Measurements from ENCODE around the gene CD2AP. TPM values are rescaled to one million over a fixed set of nuclear protein-coding genes. Genes with fewer than 3 reads are reported as not detected.
A peak's percentile ranks its signal among the peaks of the same experiment; 100 is the strongest.

Gene CD2AP
- total RNA-seq, 2 donors from 2014 or later, result 28.5 to 31.0 TPM

DNA sequence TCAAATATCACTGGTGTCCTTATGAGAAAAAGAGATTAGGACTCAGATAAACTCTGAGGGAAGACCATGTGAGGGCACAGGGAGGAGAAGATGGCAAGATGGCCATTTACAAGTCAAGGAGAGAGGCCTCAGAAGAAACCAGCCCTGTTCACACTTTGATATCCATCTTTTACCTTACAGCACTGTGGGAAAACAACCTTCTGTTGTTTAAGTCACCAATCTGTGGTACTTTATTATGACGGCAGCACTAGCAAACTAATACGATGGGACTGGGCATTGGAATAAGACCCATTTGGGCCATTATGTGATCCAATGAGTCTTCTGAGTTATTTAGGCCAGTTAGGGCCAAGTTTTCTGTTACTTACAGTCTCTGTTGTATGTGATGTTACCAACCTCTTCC is 26.4 kb upstream of the CD2AP start:
- DNase-seq (peak in 1 of 4 donors; percentile 14), ATAC-seq (peak; percentile 68)
- TF ChIP-seq, protein P1, sequence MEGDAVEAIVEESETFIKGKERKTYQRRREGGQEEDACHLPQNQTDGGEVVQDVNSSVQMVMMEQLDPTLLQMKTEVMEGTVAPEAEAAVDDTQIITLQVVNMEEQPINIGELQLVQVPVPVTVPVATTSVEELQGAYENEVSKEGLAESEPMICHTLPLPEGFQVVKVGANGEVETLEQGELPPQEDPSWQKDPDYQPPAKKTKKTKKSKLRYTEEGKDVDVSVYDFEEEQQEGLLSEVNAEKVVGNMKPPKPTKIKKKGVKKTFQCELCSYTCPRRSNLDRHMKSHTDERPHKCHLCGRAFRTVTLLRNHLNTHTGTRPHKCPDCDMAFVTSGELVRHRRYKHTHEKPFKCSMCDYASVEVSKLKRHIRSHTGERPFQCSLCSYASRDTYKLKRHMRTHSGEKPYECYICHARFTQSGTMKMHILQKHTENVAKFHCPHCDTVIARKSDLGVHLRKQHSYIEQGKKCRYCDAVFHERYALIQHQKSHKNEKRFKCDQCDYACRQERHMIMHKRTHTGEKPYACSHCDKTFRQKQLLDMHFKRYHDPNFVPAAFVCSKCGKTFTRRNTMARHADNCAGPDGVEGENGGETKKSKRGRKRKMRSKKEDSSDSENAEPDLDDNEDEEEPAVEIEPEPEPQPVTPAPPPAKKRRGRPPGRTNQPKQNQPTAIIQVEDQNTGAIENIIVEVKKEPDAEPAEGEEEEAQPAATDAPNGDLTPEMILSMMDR (IDR thresholded peaks at IDR 0.05), result no peak
- Histone ChIP-seq H3K27me3 (no peaks in the 10 kb centered on the region), H3K9me3 (no peaks in the 10 kb centered on the region), H3K4me3 (no peak overlapping the region), H3K27ac (peak overlapping the region in 1 of 4 donors; percentile 22), H3K4me1 (peaks cover 24% of the 10 kb centered on the region), H3K36me3 (replicated peaks in 1 of 2; ENCODE audit: insufficient read depth in 1 of 2, low read depth in 2 of 2) (no peaks in the 10 kb centered on the region)
- intact Hi-C loops (cut with DNase I), result no loop called here
- 26 to 45% methylated on average over 2 of the region's 2 CpGs for WGBS, 2 donors

DNA sequence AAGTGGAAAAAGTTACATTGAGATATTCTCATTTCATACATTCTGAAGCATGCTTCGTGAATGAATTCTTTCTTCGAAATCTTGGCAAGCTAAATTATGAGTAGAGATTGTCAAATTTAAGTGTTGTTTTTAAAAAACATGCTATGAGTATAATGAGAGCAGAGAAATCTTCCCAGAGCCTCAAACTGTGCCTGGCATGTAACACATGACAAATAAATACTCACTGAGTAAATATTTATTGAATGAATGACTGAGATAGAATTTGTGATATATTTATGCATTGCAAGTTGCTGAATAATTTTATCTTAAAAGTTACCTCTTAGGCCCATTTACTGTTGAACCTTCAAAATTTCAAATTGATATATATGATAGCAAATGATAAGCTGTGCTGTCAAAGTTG is 24.7 kb upstream of the CD2AP start:
- peaks cover 27% of the 10 kb centered on the region for H3K4me1 ChIP-seq

DNA sequence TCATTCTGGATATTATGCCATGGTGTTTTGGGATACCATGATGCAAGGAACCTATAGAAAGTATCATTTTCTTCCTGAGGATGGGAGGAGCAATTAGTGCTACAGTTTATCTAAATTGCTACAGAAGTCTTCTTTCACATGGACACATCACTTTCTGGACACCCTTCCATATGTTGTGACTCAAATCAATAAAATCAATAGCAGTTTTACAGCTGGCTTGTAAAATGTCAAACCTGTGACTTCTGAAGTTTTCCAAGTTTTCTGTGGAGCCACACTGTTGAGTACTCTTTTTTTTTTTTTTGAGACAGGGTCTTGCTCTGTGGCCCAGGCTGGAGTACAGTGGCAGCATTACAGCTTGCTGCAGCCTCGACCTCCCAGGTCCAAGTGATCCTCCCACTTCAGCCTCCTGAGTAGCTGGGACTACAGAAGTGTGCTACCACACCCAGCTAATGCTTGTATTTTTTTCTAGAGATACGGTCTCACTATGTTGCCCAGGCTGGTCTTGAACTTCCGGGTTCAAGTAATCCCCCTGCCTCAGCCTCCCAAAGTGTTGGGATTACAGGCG is 24.1 kb upstream of the CD2AP start:
- H3K4me3 ChIP-seq, result no peak overlapping the region
- ATAC-seq (no peak), DNase-seq (no peak)
- H3K36me3 ChIP-seq (replicated peaks in 1 of 2; ENCODE audit: insufficient read depth in 1 of 2, low read depth in 2 of 2), result no peaks in the 10 kb centered on the region
- H3K27me3 ChIP-seq, result no peaks in the 10 kb centered on the region
- H3K4me1 ChIP-seq, result peaks cover 27% of the 10 kb centered on the region
- TF ChIP-seq, protein P1 (IDR thresholded peaks at IDR 0.05), result no peak
- TF ChIP-seq POLR2A (IDR thresholded peaks at IDR 0.05), result no peak
- H3K9me3 ChIP-seq, result no peaks in the 10 kb centered on the region
- WGBS, 2 donors, result 88 to 98% methylated on average over 4 of the region's 4 CpGs
- intact Hi-C loops (cut with DNase I), result no loop called here
- no peak overlapping the region for H3K27ac ChIP-seq

More for the DNA sequence above, 24.7 kb upstream of the CD2AP start:
- 62 to 68% methylated on average over 2 of the region's 2 CpGs for WGBS, 2 donors
- no peaks in the 10 kb centered on the region for H3K9me3 ChIP-seq
- H3K27me3 ChIP-seq, result no peaks in the 10 kb centered on the region
- TF ChIP-seq, protein P1 (IDR thresholded peaks at IDR 0.05), result no peak
- TF ChIP-seq POLR2A (IDR thresholded peaks at IDR 0.05), result no peak
- H3K4me3 ChIP-seq, result no peak overlapping the region
- DNase-seq, result no peak
- ATAC-seq, result no peak
- intact Hi-C loops (cut with DNase I), result no loop called here
- H3K27ac ChIP-seq, result no peak overlapping the region
- no peaks in the 10 kb centered on the region for H3K36me3 ChIP-seq (replicated peaks in 1 of 2; ENCODE audit: insufficient read depth in 1 of 2, low read depth in 2 of 2)

DNA sequence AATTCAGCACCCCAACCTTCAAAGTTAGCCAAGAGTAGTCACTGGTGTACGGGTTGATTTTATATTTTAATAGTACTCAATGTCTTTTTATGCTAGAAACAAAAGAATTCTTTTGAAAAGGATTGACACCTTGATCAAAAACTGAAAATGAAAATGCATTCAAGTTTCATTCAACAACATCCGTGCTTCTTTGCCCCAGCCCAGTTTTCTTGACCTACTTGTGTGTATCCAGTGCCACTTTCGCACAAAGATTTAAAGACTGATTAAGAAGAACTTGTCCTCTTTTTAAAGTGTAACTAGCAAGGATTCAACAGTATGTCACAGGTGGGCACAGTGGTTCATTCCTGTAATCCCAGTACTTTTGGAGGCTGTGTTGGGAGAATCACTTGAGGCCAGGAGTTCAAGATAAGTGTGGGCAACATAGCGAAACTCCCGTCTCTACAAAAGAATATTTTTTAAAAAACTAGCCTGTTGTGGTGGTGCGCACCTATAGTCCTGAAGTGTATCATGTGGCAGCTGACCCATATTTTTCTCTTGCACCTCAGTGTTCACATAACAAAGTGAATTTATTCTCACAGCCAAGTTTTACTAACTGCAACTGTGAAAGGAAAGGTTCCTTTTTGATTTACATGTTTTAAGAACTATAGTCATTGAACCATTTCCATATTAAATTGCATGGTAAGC is 22.7 kb upstream of the CD2AP start:
- no peak overlapping the region for H3K4me3 ChIP-seq
- 92 to 93% methylated on average over 6 of the region's 6 CpGs for WGBS, 2 donors
- no peaks in the 10 kb centered on the region for H3K36me3 ChIP-seq (replicated peaks in 1 of 2; ENCODE audit: insufficient read depth in 1 of 2, low read depth in 2 of 2)
- TF ChIP-seq, protein P1 (IDR thresholded peaks at IDR 0.05), result no peak
- TF ChIP-seq POLR2A (IDR thresholded peaks at IDR 0.05), result no peak
- DNase-seq (no peak), ATAC-seq (no peak)
- intact Hi-C loops (cut with DNase I), result no loop called here
- H3K9me3 ChIP-seq, result no peaks in the 10 kb centered on the region
- peaks cover 38% of the 10 kb centered on the region for H3K4me1 ChIP-seq
- H3K27ac ChIP-seq, result no peak overlapping the region
- no peaks in the 10 kb centered on the region for H3K27me3 ChIP-seq

All from body of pancreas (tissue), 4 donors.